AG04450 (cell line): ENCODE results near the gene RASL10B. TPM values are rescaled to one million over a fixed set of nuclear protein-coding genes. Genes with fewer than 3 reads are reported as not detected.

Source experiments
- CTCF ChIA-PET: fragments of 300-600, 350-600 bp; formaldehyde crosslinking; extraction: SDS; loops from one replicate; lab custom pipeline; 2022; ENCODE audit warnings: antibody characterized with exemption, inconsistent platforms; lab: Charles Lee
- POLR2A ChIA-PET: fragments of 350-600 bp; formaldehyde crosslinking; extraction: SDS; loops from one replicate; lab custom pipeline; 2021; ENCODE audit warnings: antibody characterized with exemption, inconsistent platforms; lab: Yijun Ruan, JAX
- DNase-seq: peaks from one replicate; pipeline ENCODE4 v3.0.0-alpha.2; 2011; ENCODE audit warnings: low read depth, low spot score
- H3K27ac ChIP-seq: one replicate; pipeline ENCODE4 v1.5.1; 2012; ENCODE audit warnings: low read depth, low read length, control low read depth
- H3K27me3 ChIP-seq: one replicate; pipeline ENCODE4 v1.6.0; 2012; ENCODE audit warnings: low read length; ENCODE audit not compliant: control insufficient read depth, insufficient read depth
- H3K4me3 ChIP-seq: 2 replicates; pipeline ENCODE4 v1.5.1; 2011; ENCODE audit warnings: mild to moderate bottlenecking, low read depth, low read length, control low read depth
- H3K9me3 ChIP-seq: 2 replicates; pipeline ENCODE4 v1.5.1; 2012; ENCODE audit warnings: low read length; ENCODE audit not compliant: control insufficient read depth, insufficient read depth
- CTCF ChIP-seq: IDR thresholded peaks from 2 replicates; pipeline ENCODE4 v1.5.1; 2011; ENCODE audit warnings: low read depth, low read length, control low read depth, inconsistent platforms
- polyA plus RNA-seq: library from polyadenylated mRNA; depleted of rRNA; stranded (reverse); fragments of >200 nt; gene quantifications from 2 replicates; pipeline ENCODE4 v1.2.3, GENCODE V29; 2011

RASL10B gene
- polyA plus RNA-seq, 1 experiment: 3.3 TPM

DNA sequence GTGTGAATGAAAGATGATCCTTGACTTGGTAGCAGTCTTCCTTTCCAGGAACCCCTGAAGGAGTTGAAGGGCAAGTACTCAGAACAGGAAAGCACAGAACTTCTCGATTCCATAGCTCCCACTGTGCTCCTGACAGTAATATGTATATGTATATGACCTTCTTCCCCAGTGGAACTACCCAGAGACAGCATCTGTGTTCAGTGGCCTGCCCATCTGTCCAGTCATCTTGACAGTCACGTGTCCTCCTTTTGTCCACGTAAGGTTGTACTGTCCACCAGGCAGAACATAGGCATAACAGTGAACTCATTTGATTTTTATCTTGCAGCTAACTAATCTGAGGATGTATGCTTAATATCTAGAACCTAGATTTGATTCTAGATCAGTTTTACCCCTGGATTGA lies 37.8 kb upstream of the RASL10B start:
- no peak for TF ChIP-seq CTCF
- CTCF ChIA-PET: interaction anchor here (0.9 kb wide), 1 partner anchor 83 kb away, joined by 3 read pairs; no protein-coding TSS in a partner anchor
- no peak overlapping the region for H3K4me3 ChIP-seq
- no peak for DNase-seq
- POLR2A ChIA-PET: no interaction called here
- no peak overlapping the region for H3K27ac ChIP-seq
- no peaks in the 10 kb centered on the region for H3K27me3 ChIP-seq
- H3K9me3 ChIP-seq: no peaks in the 10 kb centered on the region

DNA sequence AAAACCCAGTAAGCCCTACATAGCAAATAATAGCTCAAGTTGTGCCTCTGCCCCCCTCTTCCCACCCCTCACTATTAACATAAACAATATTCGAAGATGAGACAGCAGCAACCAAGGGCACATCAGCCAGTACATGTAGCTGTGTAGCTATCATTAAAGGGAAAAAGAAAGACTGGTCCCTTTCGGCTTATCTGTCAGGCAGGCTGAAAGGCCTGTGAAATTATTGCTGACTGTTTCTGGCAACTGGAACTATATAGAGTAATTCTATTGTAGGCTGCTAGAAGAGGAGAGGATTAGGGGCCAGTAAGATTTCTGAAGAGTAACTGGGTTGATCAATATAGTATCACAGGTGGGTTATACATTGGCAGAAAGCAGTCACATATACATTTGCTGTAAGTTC lies 36.5 kb upstream of the RASL10B start:
- DNase-seq: no peak
- CTCF ChIA-PET: interaction anchor here (1.3 kb wide), 1 partner anchor 82 kb away, joined by 5 read pairs; no protein-coding TSS in a partner anchor
- no peaks in the 10 kb centered on the region for H3K9me3 ChIP-seq
- POLR2A ChIA-PET: interaction anchor here (0.9 kb wide), 1 partner anchor 14 kb away, joined by 3 read pairs; no protein-coding TSS in a partner anchor
- H3K27ac ChIP-seq: no peak overlapping the region
- H3K27me3 ChIP-seq: no peaks in the 10 kb centered on the region
- TF ChIP-seq CTCF: no peak
- H3K4me3 ChIP-seq: no peak overlapping the region

DNA sequence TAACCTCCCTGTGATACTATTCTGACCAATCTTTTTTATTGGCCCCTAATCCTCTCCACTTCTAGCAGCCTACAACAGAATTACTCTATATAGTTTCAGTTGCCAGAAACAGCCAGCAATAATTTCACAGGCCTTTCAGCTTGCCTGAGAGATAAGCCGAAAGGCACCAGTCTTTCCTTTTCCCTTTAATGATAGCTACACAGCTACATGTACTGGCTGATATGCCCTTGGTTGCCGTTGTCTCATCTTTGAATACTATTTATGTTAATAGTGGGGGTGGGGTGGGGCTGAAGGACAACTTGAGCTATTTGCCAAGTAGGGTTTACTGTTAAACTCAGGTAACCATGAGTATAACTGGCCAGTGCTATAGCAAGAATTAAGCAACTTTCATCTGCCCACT lies 35.8 kb upstream of the RASL10B start:
- ChIA-PET POLR2A (no interaction called here), CTCF (interaction anchor here (1.0 to 1.1 kb wide), 2 partner anchors 68 to 92 kb away, joined by 3 read pairs; no protein-coding TSS in a partner anchor)
- Histone ChIP-seq H3K27me3 (no peaks in the 10 kb centered on the region), H3K4me3 (no peak overlapping the region), H3K9me3 (no peaks in the 10 kb centered on the region), H3K27ac (no peak overlapping the region)
- no peak for DNase-seq
- no peak for TF ChIP-seq CTCF

GRCh38 chr17:35698800-35699199 lies 32.6 kb upstream of the RASL10B start:
- Histone ChIP-seq H3K9me3 (no peaks in the 10 kb centered on the region), H3K27ac (no peak overlapping the region), H3K27me3 (no peaks in the 10 kb centered on the region), H3K4me3 (no peak overlapping the region)
- no peak for TF ChIP-seq CTCF
- ChIA-PET CTCF (interaction anchor here (0.8 kb wide), 1 partner anchor 48 kb away, joined by 3 read pairs; no protein-coding TSS in a partner anchor), POLR2A (no interaction called here)
- DNase-seq: no peak

GRCh38 chr17:35700150-35700549 lies 31.3 kb upstream of the RASL10B start:
- TF ChIP-seq CTCF: no peak
- Histone ChIP-seq H3K27me3 (no peaks in the 10 kb centered on the region), H3K9me3 (no peaks in the 10 kb centered on the region), H3K4me3 (no peak overlapping the region), H3K27ac (no peak overlapping the region)
- ChIA-PET POLR2A (no interaction called here), CTCF (no interaction called here)
- DNase-seq: no peak
